Measurements from ENCODE around the gene PTGDR2. TPM values are rescaled to one million over a fixed set of nuclear protein-coding genes. Genes with fewer than 3 reads are reported as not detected.
"Not testable (repeated sequence)": the region's sequence is repeated elsewhere in the genome, so short reads cannot be mapped to it uniquely, and the experiment has no call there.

The PTGDR2 gene
- total RNA-seq, 1 donor from 2014 or later: not detected

DNA sequence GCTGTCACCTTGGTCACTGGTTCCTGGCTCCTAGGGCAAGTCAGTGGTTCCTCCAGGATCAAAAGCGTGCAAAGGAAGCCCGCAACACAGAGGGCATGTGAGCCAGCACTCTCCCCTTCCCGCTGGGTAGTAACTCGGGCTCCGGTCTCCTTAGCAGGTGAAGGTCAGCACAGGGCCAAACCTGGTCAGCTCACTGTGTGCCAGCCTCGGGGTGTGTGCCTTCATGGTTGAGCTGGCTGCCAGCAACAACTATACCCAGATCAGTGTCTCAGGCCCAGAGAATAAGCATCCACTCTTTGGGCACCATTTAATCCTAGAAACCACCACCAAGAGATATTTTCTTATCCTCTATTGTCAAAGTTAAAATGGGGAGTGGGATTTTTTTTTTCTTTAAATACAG is 30.0 kb downstream of the PTGDR2 start:
- H3K36me3 ChIP-seq (ENCODE audit: insufficient read depth, low read length): no peaks in the 10 kb centered on the region
- H3K27ac ChIP-seq (ENCODE audit: low read depth, low read length): no peak overlapping the region
- no peak overlapping the region for H3K9ac ChIP-seq (ENCODE audit: low read length)
- H3K79me2 ChIP-seq (ENCODE audit: insufficient read depth, low read length): no peaks in the 10 kb centered on the region
- Mint-ChIP-seq H3K4me3 (ENCODE audit: unreplicated experiment) (no peak overlapping the region), H3K27me3 (ENCODE audit: low read depth, unreplicated experiment) (peaks cover 28% of the 10 kb centered on the region), H3K4me1 (ENCODE audit: low read depth, unreplicated experiment) (no peaks in the 10 kb centered on the region), H3K27ac (ENCODE audit: unreplicated experiment) (no peak overlapping the region), H3K36me3 (ENCODE audit: low read depth, unreplicated experiment) (no peaks in the 10 kb centered on the region), H3K9me3 (ENCODE audit: unreplicated experiment) (peaks cover 5% of the 10 kb centered on the region)
- no peak overlapping the region for H2AFZ ChIP-seq (ENCODE audit: low read depth, low read length)
- H3K4me1 ChIP-seq (ENCODE audit: insufficient read depth, low read length): no peaks in the 10 kb centered on the region
- no peak for TF ChIP-seq CTCF (IDR thresholded peaks at IDR 0.05; ENCODE audit: insufficient read depth, low read depth, low read length)
- no peak for TF ChIP-seq EZH2 (IDR thresholded peaks at IDR 0.05; ENCODE audit: insufficient read depth, low read length)
- no peak overlapping the region for H3K4me3 ChIP-seq (ENCODE audit: insufficient read depth, low read depth, low read length)
- H3K27me3 ChIP-seq (ENCODE audit: insufficient read depth, low read length): peaks cover 5% of the 10 kb centered on the region
- no peaks in the 10 kb centered on the region for H3K9me3 ChIP-seq (ENCODE audit: insufficient read depth, low read depth, low read length)
- FAIRE-seq: no peak
- DNase-seq (ENCODE audit: low read depth): no peak
- H3K4me2 ChIP-seq (ENCODE audit: low read length): no peak overlapping the region
- H4K20me1 ChIP-seq (ENCODE audit: insufficient read depth, low read length): no peaks in the 10 kb centered on the region

- H3K4me1 ChIP-seq (ENCODE audit: insufficient read depth, low read length): no peaks in the 10 kb centered on the region
- H3K4me2 ChIP-seq (ENCODE audit: low read length): no peak overlapping the region
- TF ChIP-seq CTCF (IDR thresholded peaks at IDR 0.05; ENCODE audit: insufficient read depth, low read depth, low read length) (no peak), EZH2 (IDR thresholded peaks at IDR 0.05; ENCODE audit: insufficient read depth, low read length) (no peak)
- H3K36me3 Mint-ChIP-seq (ENCODE audit: low read depth, unreplicated experiment): no peaks in the 10 kb centered on the region
- no peaks in the 10 kb centered on the region for H3K79me2 ChIP-seq (ENCODE audit: insufficient read depth, low read length)
- H3K27me3 Mint-ChIP-seq (ENCODE audit: low read depth, unreplicated experiment): peaks cover 35% of the 10 kb centered on the region
- H3K9me3 Mint-ChIP-seq (ENCODE audit: unreplicated experiment): peaks cover 5% of the 10 kb centered on the region
- no peak overlapping the region for H3K27ac ChIP-seq (ENCODE audit: low read depth, low read length)
- H3K27me3 ChIP-seq (ENCODE audit: insufficient read depth, low read length): peaks cover 6% of the 10 kb centered on the region
- no peak overlapping the region for H3K9ac ChIP-seq (ENCODE audit: low read length)
- no peak overlapping the region for H3K27ac Mint-ChIP-seq (ENCODE audit: unreplicated experiment)
- FAIRE-seq (no peak), DNase-seq (ENCODE audit: low read depth) (no peak)
- no peak overlapping the region for H2AFZ ChIP-seq (ENCODE audit: low read depth, low read length)
- H4K20me1 ChIP-seq (ENCODE audit: insufficient read depth, low read length): no peaks in the 10 kb centered on the region
- no peaks in the 10 kb centered on the region for H3K9me3 ChIP-seq (ENCODE audit: insufficient read depth, low read depth, low read length)
- no peaks in the 10 kb centered on the region for H3K4me1 Mint-ChIP-seq (ENCODE audit: low read depth, unreplicated experiment)
- no peak overlapping the region for H3K4me3 Mint-ChIP-seq (ENCODE audit: unreplicated experiment)
- H3K36me3 ChIP-seq (ENCODE audit: insufficient read depth, low read length): no peaks in the 10 kb centered on the region
- no peak overlapping the region for H3K4me3 ChIP-seq (ENCODE audit: insufficient read depth, low read depth, low read length)
Observed at GRCh38 chr11:60825118-60825517, 30.6 kb downstream of the PTGDR2 start.

- H3K27ac Mint-ChIP-seq (ENCODE audit: unreplicated experiment): not testable (repeated sequence)
Observed at GRCh38 chr11:60823745-60824306, 31.9 kb downstream of the PTGDR2 start.

More at GRCh38 chr11:60823745-60824306, 31.9 kb downstream of the PTGDR2 start:
- H3K4me1 Mint-ChIP-seq (ENCODE audit: low read depth, unreplicated experiment); H3K4me2 ChIP-seq (ENCODE audit: low read length); H3K9me3 ChIP-seq (ENCODE audit: insufficient read depth, low read depth, low read length); H3K27me3 ChIP-seq (ENCODE audit: insufficient read depth, low read length); H3K27ac ChIP-seq (ENCODE audit: low read depth, low read length); H4K20me1 ChIP-seq (ENCODE audit: insufficient read depth, low read length); H3K4me3 Mint-ChIP-seq (ENCODE audit: unreplicated experiment); H3K4me3 ChIP-seq (ENCODE audit: insufficient read depth, low read depth, low read length); H3K36me3 ChIP-seq (ENCODE audit: insufficient read depth, low read length); H2AFZ ChIP-seq (ENCODE audit: low read depth, low read length); H3K36me3 Mint-ChIP-seq (ENCODE audit: low read depth, unreplicated experiment); H3K9me3 Mint-ChIP-seq (ENCODE audit: unreplicated experiment); DNase-seq (ENCODE audit: low read depth); H3K79me2 ChIP-seq (ENCODE audit: insufficient read depth, low read length); H3K4me1 ChIP-seq (ENCODE audit: insufficient read depth, low read length); H3K9ac ChIP-seq (ENCODE audit: low read length); FAIRE-seq: not testable (repeated sequence)
- H3K27me3 Mint-ChIP-seq (ENCODE audit: low read depth, unreplicated experiment): peaks cover 36% of the 10 kb centered on the region
